ENCODE results near the gene ORC2.
"Not testable (repeated sequence)": the region's sequence is repeated elsewhere in the genome, so short reads cannot be mapped to it uniquely, and the experiment has no call there.

The ORC2 gene

GRCh38 chr2:200901459-200902072 is 61.9 kb downstream of the ORC2 start:
- no peak overlapping the region for H3K27ac ChIP-seq (ENCODE audit: low read depth, low read length)
- H3K4me1 ChIP-seq (ENCODE audit: control insufficient read depth in 5 of 5, insufficient read depth in 5 of 5, low read length in 5 of 5) = no peaks in the 10 kb centered on the region
- no peaks in the 10 kb centered on the region for H3K27me3 ChIP-seq (ENCODE audit: control insufficient read depth in 5 of 5, insufficient read depth in 4 of 5, low read length in 5 of 5)
- no peak overlapping the region for H3K4me3 ChIP-seq (ENCODE audit: low read depth in 1 of 5, low read length in 5 of 5)
- H3K9ac ChIP-seq (ENCODE audit: low read length in 5 of 5) = no peak overlapping the region
- H3K36me3 ChIP-seq (ENCODE audit: control insufficient read depth in 5 of 5, insufficient read depth in 5 of 5, low read length in 5 of 5) = peaks cover 39 to 60% (median 51%) of the 10 kb centered on the region in 5 donors
- no peaks in the 10 kb centered on the region for H3K9me3 ChIP-seq (ENCODE audit: control insufficient read depth in 5 of 5, low read length in 5 of 5)

- H3K27ac ChIP-seq (ENCODE audit: low read depth, low read length) = no peak overlapping the region
- H3K27me3 ChIP-seq (ENCODE audit: control insufficient read depth in 5 of 5, insufficient read depth in 4 of 5, low read length in 5 of 5) = no peaks in the 10 kb centered on the region
- no peaks in the 10 kb centered on the region for H3K9me3 ChIP-seq (ENCODE audit: control insufficient read depth in 5 of 5, low read length in 5 of 5)
- no peak overlapping the region for H3K4me3 ChIP-seq (ENCODE audit: low read depth in 1 of 5, low read length in 5 of 5)
- H3K4me1 ChIP-seq (ENCODE audit: control insufficient read depth in 5 of 5, insufficient read depth in 5 of 5, low read length in 5 of 5) = no peaks in the 10 kb centered on the region
- peaks cover 50 to 72% (median 64%) of the 10 kb centered on the region in 5 donors for H3K36me3 ChIP-seq (ENCODE audit: control insufficient read depth in 5 of 5, insufficient read depth in 5 of 5, low read length in 5 of 5)
- H3K9ac ChIP-seq (ENCODE audit: low read length in 5 of 5) = no peak overlapping the region
Observed at GRCh38 chr2:200899482-200899881, 64.0 kb downstream of the ORC2 start.

GRCh38 chr2:200888704-200889625 is 74.5 kb downstream of the ORC2 start, which contains the start of the genes NIF3L1 and PPIL3:
TSS of gene NIF3L1 (plus strand) at chr2:200889371. CDS start at chr2:200891944, 2,573 bp downstream.
TSS of gene PPIL3 (minus strand) at chr2:200889077. CDS start at chr2:200887615, 1,462 bp downstream.
- H3K27ac ChIP-seq (ENCODE audit: low read depth, low read length) = peak within 1 kb of the TSS; percentile 95
- H3K27me3 ChIP-seq (ENCODE audit: control insufficient read depth in 5 of 5, insufficient read depth in 4 of 5, low read length in 5 of 5) = no peaks in the 10 kb centered on the region
- peak within 1 kb of the TSS; percentile 12 to 97 (median 93) for H3K9ac ChIP-seq (ENCODE audit: low read length in 5 of 5)
- no peaks in the 10 kb centered on the region for H3K9me3 ChIP-seq (ENCODE audit: control insufficient read depth in 5 of 5, low read length in 5 of 5)
- H3K4me3 ChIP-seq (ENCODE audit: low read depth in 1 of 5, low read length in 5 of 5) = peak within 1 kb of the TSS; percentile 86 to 100 (median 98)
- H3K36me3 ChIP-seq (ENCODE audit: control insufficient read depth in 5 of 5, insufficient read depth in 5 of 5, low read length in 5 of 5) = peaks cover under 1 to 17% (median 4%) of the 10 kb centered on the region in 5 donors
- H3K4me1 ChIP-seq (ENCODE audit: control insufficient read depth in 5 of 5, insufficient read depth in 5 of 5, low read length in 5 of 5) = peaks cover 2 to 25% (median 20%) of the 10 kb centered on the region in 5 donors

- not testable (repeated sequence) for H3K27ac ChIP-seq (ENCODE audit: low read depth, low read length); H3K27me3 ChIP-seq (ENCODE audit: control insufficient read depth in 5 of 5, insufficient read depth in 4 of 5, low read length in 5 of 5); H3K9ac ChIP-seq (ENCODE audit: low read length in 5 of 5); H3K9me3 ChIP-seq (ENCODE audit: control insufficient read depth in 5 of 5, low read length in 5 of 5); H3K4me3 ChIP-seq (ENCODE audit: low read depth in 1 of 5, low read length in 5 of 5); H3K4me1 ChIP-seq (ENCODE audit: control insufficient read depth in 5 of 5, insufficient read depth in 5 of 5, low read length in 5 of 5)
- peaks cover 26 to 69% (median 34%) of the 10 kb centered on the region in 5 donors for H3K36me3 ChIP-seq (ENCODE audit: control insufficient read depth in 5 of 5, insufficient read depth in 5 of 5, low read length in 5 of 5)
Observed at GRCh38 chr2:200881715-200882249, 81.7 kb downstream of the ORC2 start.

GRCh38 chr2:200878289-200878880 is 85.1 kb downstream of the ORC2 start:
- no peak overlapping the region for H3K9ac ChIP-seq (ENCODE audit: low read length in 5 of 5)
- no peaks in the 10 kb centered on the region for H3K9me3 ChIP-seq (ENCODE audit: control insufficient read depth in 5 of 5, low read length in 5 of 5)
- no peak overlapping the region for H3K27ac ChIP-seq (ENCODE audit: low read depth, low read length)
- no peaks in the 10 kb centered on the region for H3K4me1 ChIP-seq (ENCODE audit: control insufficient read depth in 5 of 5, insufficient read depth in 5 of 5, low read length in 5 of 5)
- no peak overlapping the region for H3K4me3 ChIP-seq (ENCODE audit: low read depth in 1 of 5, low read length in 5 of 5)
- H3K36me3 ChIP-seq (ENCODE audit: control insufficient read depth in 5 of 5, insufficient read depth in 5 of 5, low read length in 5 of 5) = peaks cover 31 to 71% (median 40%) of the 10 kb centered on the region in 5 donors
- no peaks in the 10 kb centered on the region for H3K27me3 ChIP-seq (ENCODE audit: control insufficient read depth in 5 of 5, insufficient read depth in 4 of 5, low read length in 5 of 5)

- Histone ChIP-seq H3K27me3 (ENCODE audit: control insufficient read depth in 5 of 5, insufficient read depth in 4 of 5, low read length in 5 of 5) (no peaks in the 10 kb centered on the region), H3K4me1 (ENCODE audit: control insufficient read depth in 5 of 5, insufficient read depth in 5 of 5, low read length in 5 of 5) (no peaks in the 10 kb centered on the region), H3K9ac (ENCODE audit: low read length in 5 of 5) (no peak overlapping the region), H3K36me3 (ENCODE audit: control insufficient read depth in 5 of 5, insufficient read depth in 5 of 5, low read length in 5 of 5) (peaks cover 33 to 71% (median 38%) of the 10 kb centered on the region in 5 donors), H3K27ac (ENCODE audit: low read depth, low read length) (no peak overlapping the region), H3K4me3 (ENCODE audit: low read depth in 1 of 5, low read length in 5 of 5) (no peak overlapping the region), H3K9me3 (ENCODE audit: control insufficient read depth in 5 of 5, low read length in 5 of 5) (no peaks in the 10 kb centered on the region)
Observed at GRCh38 chr2:200877443-200877842, 86.0 kb downstream of the ORC2 start.

GRCh38 chr2:200873560-200873959 is 89.9 kb downstream of the ORC2 start:
- Histone ChIP-seq H3K36me3 (ENCODE audit: control insufficient read depth in 5 of 5, insufficient read depth in 5 of 5, low read length in 5 of 5) (peaks cover 19 to 49% (median 28%) of the 10 kb centered on the region in 5 donors), H3K9me3 (ENCODE audit: control insufficient read depth in 5 of 5, low read length in 5 of 5) (no peaks in the 10 kb centered on the region), H3K27ac (ENCODE audit: low read depth, low read length) (no peak overlapping the region), H3K27me3 (ENCODE audit: control insufficient read depth in 5 of 5, insufficient read depth in 4 of 5, low read length in 5 of 5) (no peaks in the 10 kb centered on the region), H3K4me3 (ENCODE audit: low read depth in 1 of 5, low read length in 5 of 5) (no peak overlapping the region), H3K4me1 (ENCODE audit: control insufficient read depth in 5 of 5, insufficient read depth in 5 of 5, low read length in 5 of 5) (no peaks in the 10 kb centered on the region), H3K9ac (ENCODE audit: low read length in 5 of 5) (no peak overlapping the region)

- H3K4me1 ChIP-seq (ENCODE audit: control insufficient read depth in 5 of 5, insufficient read depth in 5 of 5, low read length in 5 of 5) = peaks cover 0 to 15% (median 10%) of the 10 kb centered on the region in 5 donors
- H3K36me3 ChIP-seq (ENCODE audit: control insufficient read depth in 5 of 5, insufficient read depth in 5 of 5, low read length in 5 of 5) = peaks cover 9 to 29% (median 18%) of the 10 kb centered on the region in 5 donors
- H3K27me3 ChIP-seq (ENCODE audit: control insufficient read depth in 5 of 5, insufficient read depth in 4 of 5, low read length in 5 of 5) = no peaks in the 10 kb centered on the region
- no peak overlapping the region for H3K9ac ChIP-seq (ENCODE audit: low read length in 5 of 5)
- H3K27ac ChIP-seq (ENCODE audit: low read depth, low read length) = no peak overlapping the region
- no peaks in the 10 kb centered on the region for H3K9me3 ChIP-seq (ENCODE audit: control insufficient read depth in 5 of 5, low read length in 5 of 5)
- no peak overlapping the region for H3K4me3 ChIP-seq (ENCODE audit: low read depth in 1 of 5, low read length in 5 of 5)
Observed at GRCh38 chr2:200871151-200871550, 92.3 kb downstream of the ORC2 start.

- Histone ChIP-seq H3K4me3 (ENCODE audit: low read depth in 1 of 5, low read length in 5 of 5) (no peak overlapping the region), H3K27me3 (ENCODE audit: control insufficient read depth in 5 of 5, insufficient read depth in 4 of 5, low read length in 5 of 5) (no peaks in the 10 kb centered on the region), H3K4me1 (ENCODE audit: control insufficient read depth in 5 of 5, insufficient read depth in 5 of 5, low read length in 5 of 5) (peaks cover 2 to 22% (median 16%) of the 10 kb centered on the region in 5 donors), H3K36me3 (ENCODE audit: control insufficient read depth in 5 of 5, insufficient read depth in 5 of 5, low read length in 5 of 5) (peaks cover 6 to 20% (median 10%) of the 10 kb centered on the region in 5 donors), H3K9ac (ENCODE audit: low read length in 5 of 5) (no peak overlapping the region), H3K9me3 (ENCODE audit: control insufficient read depth in 5 of 5, low read length in 5 of 5) (no peaks in the 10 kb centered on the region), H3K27ac (ENCODE audit: low read depth, low read length) (no peak overlapping the region)
Observed at GRCh38 chr2:200869014-200869413, 94.4 kb downstream of the ORC2 start.

Measured in subcutaneous abdominal adipose tissue (tissue), 5 donors.